Neural cell (in vitro differentiated cells): ENCODE measurements around the gene STAC.

Experiments
- EP300 ChIP-seq: fragments of 450-650 bp; conservative IDR thresholded peaks from 2 replicates; pipeline ENCODE4 v1.6.1; 2014; ENCODE audit warnings: antibody characterized with exemption, mild to moderate bottlenecking, moderate library complexity; ENCODE audit not compliant: poor library complexity, severe bottlenecking
- EZH2 ChIP-seq: fragments of 200-600, 300-800 bp; shearing (Covaris generic), sonication (generic); IDR thresholded peaks from 2 replicates; pipeline ENCODE4 v1.6.1; 2014; ENCODE audit warnings: antibody characterized with exemption, low read length, borderline replicate concordance, mild to moderate bottlenecking; ENCODE audit not compliant: insufficient read depth, poor library complexity, severe bottlenecking
- MXI1 ChIP-seq: fragments of 450-650 bp; conservative IDR thresholded peaks from 2 replicates; pipeline ENCODE4 v1.6.1; 2014; ENCODE audit warnings: antibody characterized with exemption, mild to moderate bottlenecking; ENCODE audit not compliant: poor library complexity, severe bottlenecking
- POLR2AphosphoS5 ChIP-seq: IDR thresholded peaks from 2 replicates; pipeline ENCODE4 v1.6.1; 2012
- RAD21 ChIP-seq: fragments of 450-650 bp; conservative IDR thresholded peaks from 2 replicates; pipeline ENCODE4 v1.6.1; 2014; ENCODE audit warnings: antibody characterized with exemption, mild to moderate bottlenecking, moderate library complexity
- REST ChIP-seq: IDR thresholded peaks from 2 replicates; pipeline ENCODE4 v1.6.1; 2012; ENCODE audit warnings: borderline replicate concordance
- TAF1 ChIP-seq: IDR thresholded peaks from 2 replicates; pipeline ENCODE4 v1.6.1; 2012; ENCODE audit warnings: low read depth
- TF ChIP-seq, protein P1 (sequence below): fragments of 450-650 bp; IDR thresholded peaks from 2 replicates; pipeline ENCODE4 v1.5.1; 2014; ENCODE audit warnings: antibody characterized with exemption, mild to moderate bottlenecking, moderate library complexity; ENCODE audit not compliant: poor library complexity, severe bottlenecking

GRCh38 chr3:36366308-36366707, 14.0 kb upstream of the STAC start:
- no peak for TF ChIP-seq POLR2AphosphoS5
- TF ChIP-seq, protein P1, sequence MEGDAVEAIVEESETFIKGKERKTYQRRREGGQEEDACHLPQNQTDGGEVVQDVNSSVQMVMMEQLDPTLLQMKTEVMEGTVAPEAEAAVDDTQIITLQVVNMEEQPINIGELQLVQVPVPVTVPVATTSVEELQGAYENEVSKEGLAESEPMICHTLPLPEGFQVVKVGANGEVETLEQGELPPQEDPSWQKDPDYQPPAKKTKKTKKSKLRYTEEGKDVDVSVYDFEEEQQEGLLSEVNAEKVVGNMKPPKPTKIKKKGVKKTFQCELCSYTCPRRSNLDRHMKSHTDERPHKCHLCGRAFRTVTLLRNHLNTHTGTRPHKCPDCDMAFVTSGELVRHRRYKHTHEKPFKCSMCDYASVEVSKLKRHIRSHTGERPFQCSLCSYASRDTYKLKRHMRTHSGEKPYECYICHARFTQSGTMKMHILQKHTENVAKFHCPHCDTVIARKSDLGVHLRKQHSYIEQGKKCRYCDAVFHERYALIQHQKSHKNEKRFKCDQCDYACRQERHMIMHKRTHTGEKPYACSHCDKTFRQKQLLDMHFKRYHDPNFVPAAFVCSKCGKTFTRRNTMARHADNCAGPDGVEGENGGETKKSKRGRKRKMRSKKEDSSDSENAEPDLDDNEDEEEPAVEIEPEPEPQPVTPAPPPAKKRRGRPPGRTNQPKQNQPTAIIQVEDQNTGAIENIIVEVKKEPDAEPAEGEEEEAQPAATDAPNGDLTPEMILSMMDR, result no peak
- TF ChIP-seq TAF1, result no peak
- TF ChIP-seq EZH2, result no peak
- no peak for TF ChIP-seq EP300
- no peak for TF ChIP-seq MXI1
- no peak for TF ChIP-seq RAD21
- no peak for TF ChIP-seq REST
